Naive thymus-derived CD4-positive, alpha-beta T cell (primary cell): ENCODE results near the gene ZNF418. TPM values are rescaled to one million over a fixed set of nuclear protein-coding genes. Genes with fewer than 3 reads are reported as not detected.
A peak's percentile ranks its signal among the peaks of the same experiment; 100 is the strongest.
"Not testable (repeated sequence)": the region's sequence is repeated elsewhere in the genome, so short reads cannot be mapped to it uniquely, and the experiment has no call there.

Experiments used
- ATAC-seq: fragments of 150-1000 bp; cut with Tn5 transposase; 2 replicates; pipeline ENCODE4 v1.10.0; 2021; ENCODE audit warnings: mild to moderate bottlenecking, moderate library complexity
- CTCF ChIA-PET: fragments of 350-600 bp; sonication (Branson Sonifier 250); formaldehyde crosslinking; loops from one replicate; lab custom pipeline; 2021; ENCODE audit warnings: antibody characterized with exemption; lab: Charles Lee
- POLR2A ChIA-PET: fragments of 350-600 bp; sonication (Branson Sonifier 250); formaldehyde crosslinking; loops from one replicate; lab custom pipeline; 2021; ENCODE audit warnings: antibody characterized with exemption, inconsistent platforms; lab: Charles Lee
- DNase-seq, 9 donors: peaks; one replicate each; pipeline versions ENCODE4 v3.0.0 to v3.0.0-alpha.2; 2020 to 2022; ENCODE audit warnings: mixed read lengths in 1 of 9
- H3K27ac ChIP-seq: one replicate; pipeline ENCODE4 v1.7.0; 2013; ENCODE audit warnings: mild to moderate bottlenecking, low read depth, low read length, moderate library complexity
- H3K27me3 ChIP-seq, 2 donors: one replicate each; pipeline ENCODE4 v1.7.0; 2013; ENCODE audit warnings: low read length in 2 of 2, mild to moderate bottlenecking in 2 of 2, moderate library complexity in 2 of 2; ENCODE audit not compliant: control insufficient read depth in 2 of 2, insufficient read depth in 2 of 2
- H3K36me3 ChIP-seq, 3 experiments: 1 replicate in 2 of 3; 2 replicates in 1 of 3; pipeline ENCODE4 v1.7.0; 2013; ENCODE audit warnings: low read length in 3 of 3, mild to moderate bottlenecking in 3 of 3, moderate library complexity in 1 of 3; ENCODE audit not compliant: insufficient read depth in 3 of 3, control insufficient read depth in 2 of 3
- H3K4me1 ChIP-seq, 2 donors: one replicate each; pipeline ENCODE4 v1.7.0; 2013; ENCODE audit warnings: low read length in 2 of 2, mild to moderate bottlenecking in 2 of 2, moderate library complexity in 1 of 2; ENCODE audit not compliant: control insufficient read depth in 2 of 2, insufficient read depth in 2 of 2
- H3K4me3 ChIP-seq: 2 replicates; pipeline ENCODE4 v1.7.0; 2013; ENCODE audit warnings: mild to moderate bottlenecking, low read length
- H3K9me3 ChIP-seq, 3 experiments: 1 replicate in 2 of 3; 2 replicates in 1 of 3; pipeline ENCODE4 v1.7.0; 2013; ENCODE audit warnings: low read length in 3 of 3; ENCODE audit not compliant: control insufficient read depth in 2 of 3
- H3K27ac Mint-ChIP-seq, 9 donors: one replicate each; pipeline ENCODE4 v1.8.0; 2020 to 2022; ENCODE audit warnings: mixed read lengths in 9 of 9, mild to moderate bottlenecking in 8 of 9, moderate library complexity in 5 of 9, inconsistent platforms in 2 of 9
- H3K27me3 Mint-ChIP-seq, 5 donors: one replicate each; pipeline ENCODE4 v1.8.0; 2021 to 2022; ENCODE audit warnings: mixed read lengths in 5 of 5, mild to moderate bottlenecking in 1 of 5
- H3K36me3 Mint-ChIP-seq, 5 donors: one replicate each; pipeline ENCODE4 v1.8.0; 2020 to 2022; ENCODE audit warnings: mixed read lengths in 5 of 5, mild to moderate bottlenecking in 3 of 5, inconsistent platforms in 1 of 5
- H3K4me1 Mint-ChIP-seq, 7 donors: one replicate each; pipeline ENCODE4 v1.8.0; 2020 to 2022; ENCODE audit warnings: mixed read lengths in 7 of 7, mild to moderate bottlenecking in 3 of 7, inconsistent platforms in 1 of 7
- H3K4me3 Mint-ChIP-seq, 10 donors: one replicate each; pipeline ENCODE4 v1.8.0; 2020 to 2022; ENCODE audit warnings: mild to moderate bottlenecking in 10 of 10, mixed read lengths in 10 of 10, moderate library complexity in 6 of 10, inconsistent platforms in 2 of 10
- H3K9me3 Mint-ChIP-seq, 11 donors: one replicate each; pipeline ENCODE4 v1.8.0; 2020 to 2022; ENCODE audit warnings: mixed read lengths in 11 of 11, mild to moderate bottlenecking in 4 of 11, inconsistent platforms in 1 of 11, moderate library complexity in 1 of 11
- intact Hi-C, 2 donors: fragments of 100-400 bp; cut with micrococcal nuclease; formaldehyde crosslinking; loops; one replicate each; pipeline ENCODE4 v1.15.1; 2023
- polyA plus RNA-seq, 2 donors: library from polyadenylated mRNA; unstranded; fragments of 300-500 nt; fragmentation: Illumina TruSeq; gene quantifications; one replicate each; pipeline ENCODE4 v1.2.3, GENCODE V29; 2021
- total RNA-seq, 6 experiments: library from RNA in 5 of 6; stranded (reverse) in 5 of 6; gene quantifications; 1 replicate in 5 of 6; 2 replicates in 1 of 6; pipeline ENCODE4 v1.2.3 and lab custom pipeline; 2021 to 2026

The ZNF418 gene
- total and polyA plus RNA-seq, 7 experiments from 2014 or later = 1.8 to 7.7 (median 3.1) TPM

DNA sequence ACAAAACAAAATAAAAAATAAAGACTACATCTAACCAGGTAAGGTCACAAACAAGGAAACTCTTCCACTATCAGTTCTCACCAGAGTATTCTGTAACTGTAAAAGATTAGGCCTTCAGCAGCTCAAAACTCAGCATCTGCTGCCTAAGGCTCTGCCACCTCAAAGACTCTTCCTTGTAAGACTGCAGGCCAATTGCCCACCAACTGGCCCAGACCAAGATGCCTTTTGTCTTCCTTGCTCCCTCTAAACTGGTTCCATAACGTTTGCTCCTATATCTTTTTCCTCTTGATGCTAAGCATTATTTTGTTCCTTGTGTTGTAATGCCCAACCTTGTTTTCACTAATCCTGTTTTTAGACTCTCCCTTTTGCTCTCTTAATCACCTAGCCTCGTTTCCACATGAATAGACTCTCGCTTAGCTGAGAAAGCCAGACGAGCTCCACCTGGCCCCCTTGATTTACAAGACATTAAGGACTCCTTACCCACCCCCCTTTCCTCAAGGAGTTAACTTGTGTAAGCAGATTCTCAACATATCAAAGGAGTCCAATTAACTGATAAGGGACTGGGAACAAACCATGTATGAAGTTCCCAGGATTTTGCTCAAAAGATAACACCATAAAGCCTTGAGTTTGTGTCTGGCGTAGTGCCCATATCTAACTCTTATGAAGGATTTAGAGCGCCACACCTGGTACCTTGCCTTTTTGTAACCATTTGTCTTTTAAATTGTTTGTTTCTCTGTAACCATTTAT lies 47.8 kb downstream of the ZNF418 start:
- Histone ChIP-seq H3K36me3 (peaks cover 0 to 35% (median 0%) of the 10 kb centered on the region in 3 experiments), H3K4me3 (peak overlapping the region; percentile 80), H3K9me3 (peaks cover 0 to 38% (median 0%) of the 10 kb centered on the region in 3 experiments), H3K4me1 (no peaks in the 10 kb centered on the region), H3K27ac (no peak overlapping the region), H3K27me3 (no peaks in the 10 kb centered on the region)
- no peak for ATAC-seq
- ChIA-PET CTCF (no interaction called here), POLR2A (interaction anchor here (0.7 to 1.4 kb wide), 3 partner anchors 14 to 1484 kb away, joined by 3 to 4 read pairs (median 4); no protein-coding TSS in a partner anchor)
- peaks cover 5 to 90% (median 59%) of the 10 kb centered on the region in 11 donors for H3K9me3 Mint-ChIP-seq
- no peak for DNase-seq
- intact Hi-C loops = loop anchor here in 1 of 2 donors (5.0 kb wide), 1 partner anchor 265 kb away; the partner anchor contains the start of gene ZNF329
- H3K27me3 Mint-ChIP-seq = no peaks in the 10 kb centered on the region
- H3K27ac Mint-ChIP-seq = peak overlapping the region in 4 of 9 donors; percentile 27 to 92 (median 45)
- peaks cover 18 to 33% (median 22%) of the 10 kb centered on the region in 7 donors for H3K4me1 Mint-ChIP-seq
- peak overlapping the region; percentile 84 to 95 (median 90) for H3K4me3 Mint-ChIP-seq
- peaks cover 25 to 65% (median 61%) of the 10 kb centered on the region in 5 donors for H3K36me3 Mint-ChIP-seq

DNA sequence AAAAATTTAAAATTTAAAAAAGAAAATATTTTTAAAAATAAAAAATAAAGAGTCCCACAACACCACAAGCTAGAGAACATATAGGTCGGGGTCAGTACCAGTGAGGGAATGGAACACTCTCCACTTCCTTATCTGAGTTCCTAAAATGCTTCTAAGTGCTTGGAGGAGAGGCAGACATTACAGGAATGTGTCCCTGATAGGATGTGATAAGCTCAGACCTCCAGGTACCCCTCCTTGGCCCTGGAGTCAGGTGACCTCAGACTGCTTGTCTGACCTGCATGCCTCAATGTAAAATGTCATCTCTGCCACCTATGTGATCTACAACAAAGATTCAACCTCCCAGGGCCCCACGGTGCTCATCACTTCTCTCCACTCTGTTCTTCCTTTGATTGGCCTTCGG lies 49.2 kb downstream of the ZNF418 start:
- no peaks in the 10 kb centered on the region for H3K27me3 Mint-ChIP-seq
- H3K36me3 ChIP-seq = peaks cover 0 to 35% (median 0%) of the 10 kb centered on the region in 3 experiments
- no peak overlapping the region for H3K27ac Mint-ChIP-seq
- peaks cover 25 to 61% (median 57%) of the 10 kb centered on the region in 5 donors for H3K36me3 Mint-ChIP-seq
- no peaks in the 10 kb centered on the region for H3K27me3 ChIP-seq
- H3K4me1 Mint-ChIP-seq = peaks cover 18 to 33% (median 22%) of the 10 kb centered on the region in 7 donors
- H3K27ac ChIP-seq = no peak overlapping the region
- no peak overlapping the region for H3K4me3 ChIP-seq
- DNase-seq (no peak), ATAC-seq (no peak)
- ChIA-PET POLR2A (no interaction called here), CTCF (no interaction called here)
- H3K4me3 Mint-ChIP-seq = peak overlapping the region in 7 of 10 donors; percentile 5 to 66 (median 32)
- H3K9me3 Mint-ChIP-seq = peaks cover 5 to 82% (median 56%) of the 10 kb centered on the region in 11 donors
- intact Hi-C loops = loop anchor here in 1 of 2 donors (5.0 kb wide), 1 partner anchor 266 kb away; the partner anchor contains the start of gene ZNF329
- H3K4me1 ChIP-seq = no peaks in the 10 kb centered on the region
- peaks cover 0 to 38% (median 0%) of the 10 kb centered on the region in 3 experiments for H3K9me3 ChIP-seq

- H3K27me3 ChIP-seq, CTCF ChIA-PET, H3K27ac ChIP-seq, DNase-seq, ATAC-seq, POLR2A ChIA-PET, H3K27me3 Mint-ChIP-seq, H3K4me3 Mint-ChIP-seq, H3K4me1 ChIP-seq, H3K4me1 Mint-ChIP-seq, H3K4me3 ChIP-seq, intact Hi-C loops: not testable (repeated sequence)
- H3K36me3 Mint-ChIP-seq = peaks cover 19 to 71% (median 56%) of the 10 kb centered on the region in 5 donors
- H3K27ac Mint-ChIP-seq = peak overlapping the region in 2 of 9 donors; percentile 6 to 18
- Histone ChIP-seq H3K36me3 (peaks cover 0 to 51% (median 16%) of the 10 kb centered on the region in 3 experiments), H3K9me3 (peaks cover 21 to 95% (median 36%) of the 10 kb centered on the region in 3 experiments)
- H3K9me3 Mint-ChIP-seq = peaks cover 0 to 94% (median 68%) of the 10 kb centered on the region in 11 donors
Measured at GRCh38 chr19:57873883-57874799, 61.1 kb downstream of the ZNF418 start.

DNA sequence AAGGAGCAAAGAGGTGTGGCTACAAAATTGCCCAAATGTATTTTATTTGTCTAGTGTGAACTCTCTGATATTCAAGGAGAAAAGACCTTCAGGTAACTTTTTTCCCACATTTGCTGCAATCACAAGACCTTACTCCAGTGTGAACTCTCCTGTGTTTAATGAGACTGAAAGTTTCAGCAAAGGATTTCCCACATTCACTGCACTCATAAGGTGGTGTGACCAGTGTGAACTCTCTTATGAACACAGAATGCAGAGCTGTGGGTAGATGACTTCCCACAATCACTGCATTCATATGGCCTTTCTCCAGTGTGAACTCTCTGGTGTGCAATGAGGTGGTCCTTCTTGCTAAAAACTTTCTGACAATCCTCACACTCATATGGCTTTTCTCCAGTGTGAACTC lies 62.8 kb downstream of the ZNF418 start:
- DNase-seq (no peak), ATAC-seq (no peak)
- intact Hi-C loops = no loop called here
- no peak overlapping the region for H3K27ac ChIP-seq
- peaks cover 0 to 47% (median 14%) of the 10 kb centered on the region in 3 experiments for H3K36me3 ChIP-seq
- no peak overlapping the region for H3K4me3 ChIP-seq
- Mint-ChIP-seq H3K4me1 (peaks cover 0 to 4% (median 0%) of the 10 kb centered on the region in 7 donors), H3K9me3 (peaks cover 0 to 94% (median 73%) of the 10 kb centered on the region in 11 donors), H3K27me3 (no peaks in the 10 kb centered on the region), H3K4me3 (no peak overlapping the region), H3K27ac (no peak overlapping the region), H3K36me3 (peaks cover 16 to 72% (median 54%) of the 10 kb centered on the region in 5 donors)
- peaks cover 26 to 95% (median 43%) of the 10 kb centered on the region in 3 experiments for H3K9me3 ChIP-seq
- H3K27me3 ChIP-seq = no peaks in the 10 kb centered on the region
- ChIA-PET POLR2A (no interaction called here), CTCF (no interaction called here)
- H3K4me1 ChIP-seq = no peaks in the 10 kb centered on the region

Other genes with a start within 250 kb of the ZNF418 start
- 10 to 100 TPM in 1 of 5 experiments, 1 to 10 TPM in 4; 2.4 to 18.5 (median 6.9) TPM for gene ZNF154, start 226.2 kb downstream of the ZNF418 start, total RNA-seq
- 1 to 10 TPM in 1 of 2 donors, under 1 TPM in 1; 0.78 to 3.4 TPM for gene ZNF154, start 226.2 kb downstream of the ZNF418 start, polyA plus RNA-seq
- gene ZNF671, start 207.8 kb downstream of the ZNF418 start, total RNA-seq = 10 to 100 TPM; 11.0 to 37.6 (median 14.6) TPM
- gene ZNF671, start 207.8 kb downstream of the ZNF418 start, polyA plus RNA-seq = 10 to 100 TPM; 26.3 to 36.3 TPM
- gene ZNF776, start 188.6 kb downstream of the ZNF418 start, total RNA-seq = 10 to 100 TPM; 18.9 to 52.3 (median 21.8) TPM
- gene ZNF776, start 188.6 kb downstream of the ZNF418 start, polyA plus RNA-seq = 10 to 100 TPM in 1 of 2 donors, 1 to 10 TPM in 1; 6.5 to 11.1 TPM
- gene ZNF586, start 165.7 kb downstream of the ZNF418 start, total RNA-seq = 10 to 100 TPM; 16.4 to 47.5 (median 42.6) TPM
- 10 to 100 TPM; 25.5 to 31.8 TPM for gene ZNF586, start 165.7 kb downstream of the ZNF418 start, polyA plus RNA-seq
- 10 to 100 TPM; 10.6 to 21.9 (median 16.3) TPM for gene ZNF552, start 120.5 kb downstream of the ZNF418 start, total RNA-seq
- 10 to 100 TPM; 10.9 to 16.5 TPM for gene ZNF552, start 120.5 kb downstream of the ZNF418 start, polyA plus RNA-seq
- gene ZNF587B, start 105.1 kb downstream of the ZNF418 start, total RNA-seq = 10 to 100 TPM; 18.9 to 32.3 (median 24.0) TPM
- gene ZNF587B, start 105.1 kb downstream of the ZNF418 start, polyA plus RNA-seq = 1 to 10 TPM; 1.7 to 2.9 TPM
- gene ZNF587, start 85.5 kb downstream of the ZNF418 start, total RNA-seq = 10 to 100 TPM; 46.9 to 65.1 (median 48.8) TPM
- 1 to 10 TPM; 4.2 to 6.4 TPM for gene ZNF587, start 85.5 kb downstream of the ZNF418 start, polyA plus RNA-seq
- 10 to 100 TPM; 12.7 to 56.9 (median 32.7) TPM for gene ZNF814, start 46.4 kb downstream of the ZNF418 start, total RNA-seq
- gene ZNF814, start 46.4 kb downstream of the ZNF418 start, polyA plus RNA-seq = 10 to 100 TPM; 22.2 to 25.7 TPM
- 10 to 100 TPM; 21.6 to 44.7 (median 28.1) TPM for gene ZNF417, start 18.8 kb downstream of the ZNF418 start, total RNA-seq
- gene ZNF417, start 18.8 kb downstream of the ZNF418 start, polyA plus RNA-seq = 1 to 10 TPM; 2.6 to 8.5 TPM
- gene ZNF256, start 12.3 kb upstream of the ZNF418 start, total RNA-seq = 10 to 100 TPM in 3 of 5 experiments, 1 to 10 TPM in 2; 5.2 to 13.8 (median 11.8) TPM
- 1 to 10 TPM; 4.0 to 6.1 TPM for gene ZNF256, start 12.3 kb upstream of the ZNF418 start, polyA plus RNA-seq
- 1 to 10 TPM in 3 of 5 experiments, under 1 TPM in 1, not detected in 1; 0.44 to 2.0 (median 1.5) TPM for gene C19orf18, start 39.1 kb upstream of the ZNF418 start, total RNA-seq
- gene C19orf18, start 39.1 kb upstream of the ZNF418 start, polyA plus RNA-seq = not detected
- 10 to 100 TPM; 11.9 to 37.5 (median 15.3) TPM for gene ZNF606, start 67.4 kb upstream of the ZNF418 start, total RNA-seq
- gene ZNF606, start 67.4 kb upstream of the ZNF418 start, polyA plus RNA-seq = 10 to 100 TPM in 1 of 2 donors, 1 to 10 TPM in 1; 9.4 to 11.3 TPM
- not detected for gene ZSCAN1, start 98.6 kb upstream of the ZNF418 start, total RNA-seq
- not detected for gene ZSCAN1, start 98.6 kb upstream of the ZNF418 start, polyA plus RNA-seq
- gene ZNF135, start 123.9 kb upstream of the ZNF418 start, total RNA-seq = 1 to 10 TPM in 4 of 5 experiments, under 1 TPM in 1; 0.07 to 2.9 (median 2.5) TPM
- gene ZNF135, start 123.9 kb upstream of the ZNF418 start, polyA plus RNA-seq = 1 to 10 TPM; 1.8 to 3.3 TPM
- 100 to 1,000 TPM in 1 of 5 experiments, 10 to 100 TPM in 3, 1 to 10 TPM in 1; 8.2 to 100 (median 78.1) TPM for gene ZSCAN18, start 162.8 kb upstream of the ZNF418 start, total RNA-seq
- gene ZSCAN18, start 162.8 kb upstream of the ZNF418 start, polyA plus RNA-seq = 10 to 100 TPM; 17.9 to 30.7 TPM
- 10 to 100 TPM in 3 of 5 experiments, 1 to 10 TPM in 2; 2.8 to 17.1 (median 15.1) TPM for gene ZNF329, start 215.4 kb upstream of the ZNF418 start, total RNA-seq
- gene ZNF329, start 215.4 kb upstream of the ZNF418 start, polyA plus RNA-seq = 10 to 100 TPM in 1 of 2 donors, 1 to 10 TPM in 1; 8.2 to 12.6 TPM
- gene ZNF274, start 247.7 kb upstream of the ZNF418 start, total RNA-seq = 10 to 100 TPM; 20.1 to 91.1 (median 52.7) TPM
- 10 to 100 TPM; 41.7 to 53.9 TPM for gene ZNF274, start 247.7 kb upstream of the ZNF418 start, polyA plus RNA-seq